CD4-positive, alpha-beta T cell (primary cell): ENCODE measurements around the gene ANKHD1. TPM values are rescaled to one million over a fixed set of nuclear protein-coding genes. Genes with fewer than 3 reads are reported as not detected.

Experiments
- ATAC-seq: fragments of 200-7000 bp; cut with Tn5 transposase; one replicate; pipeline ENCODE4 v1.10.0; 2022; ENCODE audit warnings: mild to moderate bottlenecking; ENCODE audit not compliant: poor library complexity
- CTCF ChIA-PET: fragments of 350-600 bp; sonication (Branson Sonifier 250); formaldehyde crosslinking; loops from one replicate; lab custom pipeline; 2021; ENCODE audit warnings: antibody characterized with exemption, inconsistent platforms; lab: Charles Lee
- POLR2A ChIA-PET: fragments of 350-600 bp; sonication (Branson Sonifier 250); formaldehyde crosslinking; loops from one replicate; lab custom pipeline; 2021; ENCODE audit warnings: antibody characterized with exemption, inconsistent platforms; lab: Charles Lee
- DNase-seq, 14 experiments: peaks; one replicate each; pipeline ENCODE4 v3.0.0-alpha.2; 2013 to 2020; ENCODE audit warnings: mixed read lengths in 2 of 14
- H3K27ac ChIP-seq, 2 donors: one replicate each; pipeline versions ENCODE4 v1.5.1 to v1.7.0; 2013; ENCODE audit warnings: low read length in 2 of 2, low read depth in 1 of 2, mild to moderate bottlenecking in 1 of 2
- H3K27me3 ChIP-seq, 2 experiments: 1 replicate in 1 of 2; 2 replicates in 1 of 2; pipeline versions ENCODE4 v1.6.1 to v1.7.0; 2013; ENCODE audit warnings: low read length in 2 of 2, control low read depth in 1 of 2, mild to moderate bottlenecking in 1 of 2, moderate library complexity in 1 of 2; ENCODE audit not compliant: insufficient read depth in 2 of 2, control insufficient read depth in 1 of 2
- H3K36me3 ChIP-seq: one replicate; pipeline ENCODE4 v1.6.1; 2013; ENCODE audit warnings: low read length, control low read depth; ENCODE audit not compliant: insufficient read depth
- H3K4me1 ChIP-seq: one replicate; pipeline ENCODE4 v1.6.1; 2013; ENCODE audit warnings: low read length, control low read depth; ENCODE audit not compliant: insufficient read depth
- H3K4me3 ChIP-seq: one replicate; pipeline ENCODE4 v1.5.1; 2013; ENCODE audit warnings: mild to moderate bottlenecking, low read length, moderate library complexity
- H3K9me3 ChIP-seq, 2 experiments: 1 replicate in 1 of 2; 2 replicates in 1 of 2; pipeline versions ENCODE4 v1.6.1 to v1.7.0; 2013; ENCODE audit warnings: low read length in 2 of 2, mild to moderate bottlenecking in 2 of 2, control low read depth in 1 of 2, moderate library complexity in 1 of 2; ENCODE audit not compliant: control insufficient read depth in 1 of 2, insufficient read depth in 1 of 2
- H3K27ac Mint-ChIP-seq: one replicate; pipeline ENCODE4 v1.8.0; 2020; ENCODE audit warnings: mixed read lengths
- H3K27me3 Mint-ChIP-seq: one replicate; pipeline ENCODE4 v1.8.0; 2021; ENCODE audit warnings: mixed read lengths
- H3K36me3 Mint-ChIP-seq: one replicate; pipeline ENCODE4 v1.8.0; 2021; ENCODE audit warnings: low read depth, mixed read lengths
- H3K4me1 Mint-ChIP-seq: one replicate; pipeline ENCODE4 v1.8.0; 2021; ENCODE audit warnings: low read depth, mixed read lengths
- H3K4me3 Mint-ChIP-seq: one replicate; pipeline ENCODE4 v1.8.0; 2020; ENCODE audit warnings: mild to moderate bottlenecking, mixed read lengths
- H3K9me3 Mint-ChIP-seq: one replicate; pipeline ENCODE4 v1.8.0; 2020; ENCODE audit warnings: mixed read lengths
- CTCF ChIP-seq: fragments of 200-600 bp; IDR thresholded peaks from one replicate; pipeline ENCODE4 v1.8.0; 2022; ENCODE audit warnings: antibody characterized with exemption, mild to moderate bottlenecking
- intact Hi-C, 2 experiments: fragments of 100-400 bp; cut with DNase I in 1 of 2; cut with micrococcal nuclease in 1 of 2; formaldehyde crosslinking; loops; one replicate each; pipeline versions ENCODE4 v1.15.1 to v1.9.0; 2023 to 2025; cut with DNase I, micrococcal nuclease
- total RNA-seq, 174 experiments: library from RNA in 2 of 174; stranded (reverse) in 2 of 174; gene quantifications; one replicate each; pipeline ENCODE4 v1.2.3 and lab custom pipeline; 2021 to 2026

Gene ANKHD1
- total RNA-seq, 2 experiments from 2014 or later, result 202 to 212 TPM

GRCh38 chr5:140540227-140540626 is 138.6 kb downstream of the ANKHD1 start:
- Mint-ChIP-seq H3K27me3 (no peaks in the 10 kb centered on the region), H3K4me3 (no peak overlapping the region), H3K27ac (no peak overlapping the region), H3K4me1 (no peaks in the 10 kb centered on the region), H3K9me3 (no peaks in the 10 kb centered on the region), H3K36me3 (peaks cover 93% of the 10 kb centered on the region)
- Histone ChIP-seq H3K27me3 (no peaks in the 10 kb centered on the region), H3K36me3 (peaks cover 62% of the 10 kb centered on the region), H3K4me3 (no peak overlapping the region), H3K27ac (no peak overlapping the region), H3K4me1 (no peaks in the 10 kb centered on the region), H3K9me3 (no peaks in the 10 kb centered on the region)
- CTCF ChIA-PET, result interaction anchor here (1.0 kb wide), 1 partner anchor 180 kb away, joined by 3 read pairs; no protein-coding TSS in a partner anchor
- POLR2A ChIA-PET, result interaction anchor here (0.9 to 1.1 kb wide), 2 partner anchors 38 to 138 kb away, joined by 3 read pairs; no protein-coding TSS in a partner anchor
- intact Hi-C loops, result no loop called here
- DNase-seq (no peak), ATAC-seq (no peak)
- no peak for TF ChIP-seq CTCF

- peaks cover 9% of the 10 kb centered on the region for H3K4me1 Mint-ChIP-seq
- POLR2A ChIA-PET, result interaction anchor here (0.6 kb wide), 1 partner anchor 39 kb away, joined by 3 read pairs; no protein-coding TSS in a partner anchor
- peaks cover 12% of the 10 kb centered on the region for H3K4me1 ChIP-seq
These were observed 141.3 kb downstream of the ANKHD1 start for GRCh38 chr5:140542972-140543371.

GRCh38 chr5:140544986-140545385 is 143.4 kb downstream of the ANKHD1 start:
- Mint-ChIP-seq H3K4me1 (peaks cover 29% of the 10 kb centered on the region), H3K4me3 (no peak overlapping the region), H3K36me3 (peaks cover 82% of the 10 kb centered on the region), H3K9me3 (no peaks in the 10 kb centered on the region), H3K27ac (peak overlapping the region; percentile 96), H3K27me3 (no peaks in the 10 kb centered on the region)
- no peak for TF ChIP-seq CTCF
- CTCF ChIA-PET, result interaction anchor here (0.6 to 0.7 kb wide), 2 partner anchors 9 to 685 kb away, joined by 3 read pairs; no protein-coding TSS in a partner anchor
- H3K27me3 ChIP-seq, result no peaks in the 10 kb centered on the region
- intact Hi-C loops, result loop anchor here (5.0 kb wide), 3 partner anchors 92 to 167 kb away; partner anchors contain the start of genes ANKHD1 (in 2 of the 2) and TMCO6 (in 1 of the 2)
- no peak overlapping the region for H3K27ac ChIP-seq
- POLR2A ChIA-PET, result interaction anchor here (1.4 kb wide), 1 partner anchor 13 kb away, joined by 3 read pairs; the partner anchor contains the start of gene SRA1
- peaks cover 31% of the 10 kb centered on the region for H3K4me1 ChIP-seq
- H3K36me3 ChIP-seq, result peaks cover 40% of the 10 kb centered on the region
- H3K4me3 ChIP-seq, result no peak overlapping the region
- H3K9me3 ChIP-seq, result no peaks in the 10 kb centered on the region
- ATAC-seq, result no peak
- DNase-seq, result no peak

More at GRCh38 chr5:140542972-140543371, 141.3 kb downstream of the ANKHD1 start:
- H3K4me3 Mint-ChIP-seq, result no peak overlapping the region
- intact Hi-C loops, result no loop called here
- Histone ChIP-seq H3K36me3 (peaks cover 49% of the 10 kb centered on the region), H3K27ac (no peak overlapping the region), H3K27me3 (no peaks in the 10 kb centered on the region), H3K4me3 (no peak overlapping the region), H3K9me3 (no peaks in the 10 kb centered on the region)
- no peak for ATAC-seq
- DNase-seq, result no peak
- H3K27ac Mint-ChIP-seq, result no peak overlapping the region
- peaks cover 81% of the 10 kb centered on the region for H3K36me3 Mint-ChIP-seq
- TF ChIP-seq CTCF, result no peak
- H3K27me3 Mint-ChIP-seq, result no peaks in the 10 kb centered on the region
- CTCF ChIA-PET, result no interaction called here
- no peaks in the 10 kb centered on the region for H3K9me3 Mint-ChIP-seq
